NT2/D1 (cell line): ENCODE results near the gene AMBRA1.

ENCODE experiments used
- DNase-seq: peaks from one replicate; pipeline ENCODE4 v3.0.0-alpha.2; 2011; ENCODE audit warnings: low read depth, low spot score
- H3K27me3 ChIP-seq: 2 replicates; pipeline ENCODE4 v1.6.0; 2011; ENCODE audit warnings: mild to moderate bottlenecking; ENCODE audit not compliant: insufficient read length, insufficient read depth
- H3K36me3 ChIP-seq: 2 replicates; pipeline ENCODE4 v1.6.1; 2011; ENCODE audit warnings: mild to moderate bottlenecking, low read length, mixed read lengths; ENCODE audit not compliant: insufficient read depth, insufficient read length
- H3K4me1 ChIP-seq: 2 replicates; pipeline ENCODE4 v1.5.1; 2011; ENCODE audit not compliant: insufficient read depth, insufficient read length
- H3K4me3 ChIP-seq: 2 replicates; pipeline ENCODE4 v1.5.1; 2011; ENCODE audit warnings: low read depth; ENCODE audit not compliant: insufficient read length
- H3K9ac ChIP-seq: 2 replicates; pipeline ENCODE4 v1.6.0; 2011; ENCODE audit warnings: low read depth; ENCODE audit not compliant: insufficient read length
- H3K9me3 ChIP-seq: 2 replicates; pipeline ENCODE4 v1.5.1; 2011; ENCODE audit warnings: mild to moderate bottlenecking, low read length; ENCODE audit not compliant: insufficient read depth
- SUZ12 ChIP-seq: IDR thresholded peaks from 2 replicates; pipeline ENCODE4 v1.6.1; 2011; ENCODE audit not compliant: insufficient read length, insufficient read depth; ENCODE audit errors: extremely low read depth
- YY1 ChIP-seq: IDR thresholded peaks from 2 replicates; pipeline ENCODE4 v1.6.1; 2011; ENCODE audit not compliant: insufficient read length, insufficient read depth
- ZNF274 ChIP-seq: IDR thresholded peaks from 2 replicates; pipeline ENCODE4 v1.6.1; 2011; ENCODE audit warnings: mild to moderate bottlenecking, low read depth, low read length

Gene AMBRA1

GRCh38 chr11:46639197-46639839, 45.5 kb upstream of the AMBRA1 start:
- TF ChIP-seq ZNF274 (no peak), SUZ12 (no peak), YY1 (no peak)

DNA sequence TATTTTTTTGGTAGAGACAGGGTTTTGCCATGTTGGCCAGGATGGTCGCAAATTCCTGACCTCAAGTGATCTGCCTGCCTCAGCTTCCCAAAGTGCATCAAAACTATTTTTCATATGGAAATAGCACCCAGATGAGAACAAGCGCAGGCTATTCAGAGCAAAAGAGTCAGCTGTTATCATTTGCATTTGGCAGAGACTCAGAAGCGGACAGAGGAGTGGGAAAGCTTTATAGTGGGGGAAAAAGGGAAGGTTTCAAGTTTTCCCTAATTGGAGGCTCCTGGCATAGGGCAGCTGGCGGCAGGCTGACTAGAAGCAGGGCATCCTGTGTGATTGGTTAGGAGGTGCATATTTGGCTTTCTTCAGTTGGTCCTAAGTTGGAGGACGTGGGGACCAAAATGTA, 43.7 kb upstream of the AMBRA1 start:
- Histone ChIP-seq H3K9ac (no peak overlapping the region), H3K4me1 (no peaks in the 10 kb centered on the region)
- TF ChIP-seq SUZ12, result no peak
- TF ChIP-seq ZNF274, result no peak
- no peak for TF ChIP-seq YY1

More at GRCh38 chr11:46639197-46639839, 45.5 kb upstream of the AMBRA1 start:
- no peak overlapping the region for H3K4me3 ChIP-seq
- no peaks in the 10 kb centered on the region for H3K4me1 ChIP-seq
- no peak overlapping the region for H3K9ac ChIP-seq
- no peak for DNase-seq
- no peaks in the 10 kb centered on the region for H3K27me3 ChIP-seq
- H3K9me3 ChIP-seq, result peaks cover 6% of the 10 kb centered on the region; the same call in 1 of the 2 replicates
- H3K36me3 ChIP-seq, result peaks cover 35% of the 10 kb centered on the region

DNA sequence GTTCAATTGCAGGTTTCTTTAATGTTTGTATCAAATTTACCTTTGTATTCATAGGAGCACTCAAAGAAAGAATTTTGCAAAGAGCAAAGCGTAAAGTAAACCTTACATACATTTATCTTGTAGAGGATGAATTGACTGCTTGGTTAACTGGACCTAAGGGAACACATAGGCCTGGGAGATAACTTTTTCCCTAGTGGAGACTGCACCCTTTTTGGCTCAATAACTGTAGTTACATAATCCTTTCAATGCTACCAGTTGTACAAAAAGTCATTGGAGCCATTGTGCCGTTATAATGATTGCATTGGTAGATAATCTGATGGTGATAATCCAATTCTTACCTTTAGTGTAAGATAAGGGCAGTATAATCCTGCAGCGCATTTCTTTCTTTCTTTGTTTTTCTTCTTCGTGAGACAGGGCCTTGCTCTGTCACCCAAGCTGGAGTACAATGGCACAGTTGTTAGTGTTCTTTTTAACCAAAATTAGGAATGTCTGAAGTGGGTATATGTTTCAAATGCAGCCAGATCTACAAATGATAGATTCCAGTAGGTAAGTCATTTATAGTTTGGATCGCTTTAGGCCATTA, 41.8 kb upstream of the AMBRA1 start:
- Histone ChIP-seq H3K27me3 (no peaks in the 10 kb centered on the region), H3K4me3 (no peak overlapping the region), H3K9ac (no peak overlapping the region), H3K4me1 (no peaks in the 10 kb centered on the region), H3K36me3 (peaks cover 38% of the 10 kb centered on the region), H3K9me3 (no peaks in the 10 kb centered on the region)
- TF ChIP-seq SUZ12 (no peak), ZNF274 (no peak), YY1 (no peak)
- no peak for DNase-seq

More for the DNA sequence above, 43.7 kb upstream of the AMBRA1 start:
- peaks cover 2% of the 10 kb centered on the region; the same call in 1 of the 2 replicates for H3K9me3 ChIP-seq
- H3K27me3 ChIP-seq, result no peaks in the 10 kb centered on the region
- H3K36me3 ChIP-seq, result peaks cover 27% of the 10 kb centered on the region
- H3K4me3 ChIP-seq, result no peak overlapping the region
- no peak for DNase-seq

GRCh38 chr11:46633291-46634217, 39.7 kb upstream of the AMBRA1 start:
- TF ChIP-seq ZNF274 (no peak), YY1 (no peak), SUZ12 (no peak)

GRCh38 chr11:46632502-46632901, 38.7 kb upstream of the AMBRA1 start:
- Histone ChIP-seq H3K36me3 (peaks cover 40% of the 10 kb centered on the region), H3K9ac (no peak overlapping the region), H3K4me3 (no peak overlapping the region), H3K4me1 (no peaks in the 10 kb centered on the region), H3K9me3 (no peaks in the 10 kb centered on the region), H3K27me3 (no peaks in the 10 kb centered on the region)
- no peak for DNase-seq
- TF ChIP-seq YY1 (no peak), SUZ12 (no peak), ZNF274 (no peak)

More at GRCh38 chr11:46633291-46634217, 39.7 kb upstream of the AMBRA1 start:
- H3K36me3 ChIP-seq, result peaks cover 40% of the 10 kb centered on the region
- no peaks in the 10 kb centered on the region for H3K4me1 ChIP-seq
- DNase-seq, result no peak
- no peaks in the 10 kb centered on the region for H3K9me3 ChIP-seq
- H3K9ac ChIP-seq, result no peak overlapping the region
- H3K27me3 ChIP-seq, result no peaks in the 10 kb centered on the region
- H3K4me3 ChIP-seq, result no peak overlapping the region

GRCh38 chr11:46631676-46632075, 37.9 kb upstream of the AMBRA1 start:
- H3K9me3 ChIP-seq, result no peaks in the 10 kb centered on the region
- H3K4me3 ChIP-seq, result no peak overlapping the region
- no peak for DNase-seq
- H3K4me1 ChIP-seq, result no peaks in the 10 kb centered on the region
- H3K36me3 ChIP-seq, result peaks cover 42% of the 10 kb centered on the region
- TF ChIP-seq YY1 (no peak), ZNF274 (no peak), SUZ12 (no peak)
- no peak overlapping the region for H3K9ac ChIP-seq
- H3K27me3 ChIP-seq, result no peaks in the 10 kb centered on the region

DNA sequence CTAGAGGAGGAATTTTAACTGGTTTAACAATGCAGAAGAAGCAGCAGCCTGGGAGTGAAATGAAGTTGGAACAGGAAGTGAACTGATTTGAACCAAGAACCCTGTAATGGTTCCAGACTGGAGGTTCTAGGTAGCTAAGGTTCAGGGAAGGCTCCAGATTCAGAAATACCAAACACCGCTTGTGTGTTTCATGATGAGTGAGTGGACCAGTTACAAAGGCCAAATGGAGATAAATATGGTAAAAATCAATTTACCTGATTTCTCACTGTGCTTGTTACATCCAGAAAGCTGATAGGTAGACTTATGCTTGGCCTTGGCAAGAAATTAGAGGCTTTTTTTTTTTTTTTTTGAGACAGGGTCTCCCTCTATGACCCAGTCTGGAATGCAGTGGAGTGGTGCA, 36.4 kb upstream of the AMBRA1 start:
- H3K4me1 ChIP-seq, result no peaks in the 10 kb centered on the region
- H3K27me3 ChIP-seq, result no peaks in the 10 kb centered on the region
- peaks cover 48% of the 10 kb centered on the region for H3K36me3 ChIP-seq
- DNase-seq, result no peak
- H3K9ac ChIP-seq, result no peak overlapping the region
- H3K9me3 ChIP-seq, result no peaks in the 10 kb centered on the region
- no peak overlapping the region for H3K4me3 ChIP-seq
- TF ChIP-seq SUZ12 (no peak), ZNF274 (no peak), YY1 (no peak)
